Measurements from ENCODE around the gene ADGRD2. TPM values are rescaled to one million over a fixed set of nuclear protein-coding genes. Genes with fewer than 3 reads are reported as not detected.

Gene ADGRD2
- total RNA-seq, 3 donors from 2014 or later (not counting 1 experiment from before 2014, with no cell fraction given): not detected

DNA sequence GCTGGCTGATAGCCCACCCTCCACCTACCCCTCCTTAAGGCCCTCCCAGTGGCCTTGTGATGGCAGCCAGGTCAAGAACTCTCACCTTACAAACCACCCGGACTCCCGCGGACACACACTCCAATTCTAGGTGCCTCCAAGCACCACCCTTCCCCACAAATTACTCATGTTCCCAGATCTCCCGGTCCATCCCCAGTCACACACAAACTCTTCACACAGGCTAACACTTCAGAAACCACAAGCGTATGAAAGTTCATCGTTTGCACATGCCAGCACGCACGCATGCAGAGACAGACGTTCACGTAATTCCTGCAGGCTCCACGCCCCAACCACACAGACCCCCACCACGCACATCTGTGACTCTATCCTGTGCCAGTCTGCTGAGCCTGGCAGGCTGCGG is 39.0 kb downstream of the ADGRD2 start:
- intact Hi-C loops (cut with micrococcal nuclease): no loop called here
- Histone ChIP-seq H3K4me1 (ENCODE audit: control insufficient read depth, insufficient read depth, low read length) (no peaks in the 10 kb centered on the region), H3K27ac (ENCODE audit: low read length) (no peak overlapping the region), H3K36me3 (ENCODE audit: control insufficient read depth, insufficient read depth, low read length) (no peaks in the 10 kb centered on the region), H3K9me3 (ENCODE audit: control insufficient read depth, insufficient read depth, low read length) (no peaks in the 10 kb centered on the region), H3K27me3 (ENCODE audit: control insufficient read depth, insufficient read depth, low read length) (no peaks in the 10 kb centered on the region), H3K4me3 (ENCODE audit: low read length) (no peak overlapping the region)
- Mint-ChIP-seq H3K9me3 (no peaks in the 10 kb centered on the region), H3K4me3 (no peak overlapping the region), H3K27me3 (ENCODE audit: low read depth in 2 of 2) (no peaks in the 10 kb centered on the region), H3K36me3 (no peaks in the 10 kb centered on the region), H3K27ac (no peak overlapping the region), H3K4me1 (no peaks in the 10 kb centered on the region)
- no peak for DNase-seq
- no peak for ATAC-seq
- TF ChIP-seq CTCF (IDR thresholded peaks at IDR 0.05): no peak
- 82% methylated on average over 13 of the region's 13 CpGs for WGBS (ENCODE audit: insufficient coverage)

DNA sequence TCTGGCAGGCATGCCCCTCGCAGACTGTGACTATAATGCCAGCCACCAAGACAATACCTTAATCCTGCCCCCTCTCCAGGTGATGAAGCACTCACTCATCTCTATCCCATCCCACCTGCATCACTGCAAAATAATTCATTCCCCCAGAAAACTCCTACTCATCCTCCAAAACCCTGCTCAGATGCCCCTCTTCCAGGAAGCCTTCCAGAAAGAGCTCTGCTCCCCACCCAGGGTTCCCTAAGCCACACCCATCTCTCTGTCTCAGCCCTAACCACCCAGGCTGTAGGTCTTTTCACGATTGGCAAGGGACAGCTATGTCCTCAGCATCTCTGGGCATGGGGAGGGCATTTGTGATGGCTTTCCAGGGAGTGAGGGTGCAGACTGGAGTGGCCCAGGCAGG is 39.8 kb downstream of the ADGRD2 start:
- Histone ChIP-seq H3K36me3 (ENCODE audit: control insufficient read depth, insufficient read depth, low read length) (no peaks in the 10 kb centered on the region), H3K9me3 (ENCODE audit: control insufficient read depth, insufficient read depth, low read length) (no peaks in the 10 kb centered on the region), H3K27me3 (ENCODE audit: control insufficient read depth, insufficient read depth, low read length) (no peaks in the 10 kb centered on the region), H3K4me3 (ENCODE audit: low read length) (no peak overlapping the region), H3K27ac (ENCODE audit: low read length) (no peak overlapping the region), H3K4me1 (ENCODE audit: control insufficient read depth, insufficient read depth, low read length) (peaks cover under 1% of the 10 kb centered on the region)
- Mint-ChIP-seq H3K4me3 (no peak overlapping the region), H3K4me1 (no peaks in the 10 kb centered on the region), H3K27me3 (ENCODE audit: low read depth in 2 of 2) (no peaks in the 10 kb centered on the region), H3K36me3 (no peaks in the 10 kb centered on the region), H3K27ac (no peak overlapping the region), H3K9me3 (no peaks in the 10 kb centered on the region)
- TF ChIP-seq CTCF (IDR thresholded peaks at IDR 0.05): no peak
- ATAC-seq (no peak), DNase-seq (no peak)
- 84% methylated on average over 1 of the region's 2 CpGs for WGBS (ENCODE audit: insufficient coverage)
- intact Hi-C loops (cut with micrococcal nuclease): no loop called here

- ATAC-seq: no peak
- no peaks in the 10 kb centered on the region for H3K9me3 ChIP-seq (ENCODE audit: control insufficient read depth, insufficient read depth, low read length)
- DNase-seq: no peak
- no peaks in the 10 kb centered on the region for H3K27me3 ChIP-seq (ENCODE audit: control insufficient read depth, insufficient read depth, low read length)
- H3K9me3 Mint-ChIP-seq: no peaks in the 10 kb centered on the region
- H3K36me3 Mint-ChIP-seq: no peaks in the 10 kb centered on the region
- intact Hi-C loops (cut with micrococcal nuclease): no loop called here
- H3K4me1 Mint-ChIP-seq: peaks cover 8 to 12% of the 10 kb centered on the region in 2 donors
- H3K36me3 ChIP-seq (ENCODE audit: control insufficient read depth, insufficient read depth, low read length): no peaks in the 10 kb centered on the region
- no peak overlapping the region for H3K4me3 ChIP-seq (ENCODE audit: low read length)
- H3K27ac ChIP-seq (ENCODE audit: low read length): no peak overlapping the region
- 87% methylated on average over 30 of the region's 32 CpGs for WGBS (ENCODE audit: insufficient coverage)
- no peak overlapping the region for H3K27ac Mint-ChIP-seq
- TF ChIP-seq CTCF (IDR thresholded peaks at IDR 0.05): no peak
- H3K4me1 ChIP-seq (ENCODE audit: control insufficient read depth, insufficient read depth, low read length): peaks cover 13% of the 10 kb centered on the region
- no peaks in the 10 kb centered on the region for H3K27me3 Mint-ChIP-seq (ENCODE audit: low read depth in 2 of 2)
- no peak overlapping the region for H3K4me3 Mint-ChIP-seq
Observed at GRCh38 chr9:124491049-124491975, 41.1 kb downstream of the ADGRD2 start.
